SK-N-DZ (cell line): ENCODE results near the gene TLR7.

Experiments used
- DNase-seq: peaks from one replicate; pipeline ENCODE4 v3.0.0-alpha.2; 2015; ENCODE audit warnings: low spot score

TLR7 gene

GRCh38 chrX:12891171-12891570 is 24.3 kb downstream of the TLR7 start:
- no peak for DNase-seq

- DNase-seq, result no peak
Observed at GRCh38 chrX:12891915-12892506, 25.1 kb downstream of the TLR7 start.

GRCh38 chrX:12892716-12893115 is 25.8 kb downstream of the TLR7 start:
- no peak for DNase-seq

- peak; percentile 31 for DNase-seq
Observed at GRCh38 chrX:12894074-12895030, 27.5 kb downstream of the TLR7 start.

- DNase-seq, result no peak
Observed at GRCh38 chrX:12895866-12896265, 29.0 kb downstream of the TLR7 start.

GRCh38 chrX:12896935-12897334 is 30.1 kb downstream of the TLR7 start:
- no peak for DNase-seq

- no peak for DNase-seq
Observed at GRCh38 chrX:12898073-12898472, 31.2 kb downstream of the TLR7 start.

GRCh38 chrX:12899506-12899905 is 32.6 kb downstream of the TLR7 start:
- DNase-seq, result no peak

- DNase-seq, result peak; percentile 17
Observed at GRCh38 chrX:12901486-12901885, 34.6 kb downstream of the TLR7 start.

GRCh38 chrX:12903646-12904045 is 36.8 kb downstream of the TLR7 start:
- no peak for DNase-seq

GRCh38 chrX:12906046-12906761 is 39.3 kb downstream of the TLR7 start, which contains the start of gene TLR8:
Gene TLR8, plus strand, starts transcription at chrX:12906620. Its CDS starts 87 bp downstream, at chrX:12906707.
- DNase-seq, result no peak

- no peak for DNase-seq
Observed at GRCh38 chrX:12910423-12911121, 43.7 kb downstream of the TLR7 start.

GRCh38 chrX:12911122-12911470 is 44.2 kb downstream of the TLR7 start:
- no peak for DNase-seq

- DNase-seq, result no peak
Observed at GRCh38 chrX:12912791-12913482, 46.1 kb downstream of the TLR7 start.

- DNase-seq, result no peak
Observed at GRCh38 chrX:12917753-12918152, 50.9 kb downstream of the TLR7 start.

- no peak for DNase-seq
Observed at GRCh38 chrX:12919051-12919450, 52.2 kb downstream of the TLR7 start.

GRCh38 chrX:12919620-12920019 is 52.7 kb downstream of the TLR7 start:
- DNase-seq, result no peak

GRCh38 chrX:12920990-12921389 is 54.1 kb downstream of the TLR7 start:
- no peak for DNase-seq

- DNase-seq, result no peak
Observed at GRCh38 chrX:12921886-12922598, 55.2 kb downstream of the TLR7 start.

GRCh38 chrX:12922599-12922919 is 55.7 kb downstream of the TLR7 start:
- no peak for DNase-seq

GRCh38 chrX:12929701-12930100 is 62.8 kb downstream of the TLR7 start:
- no peak for DNase-seq
